Thyroid gland (tissue), 4 donors: ENCODE data around the gene GPRC5D. TPM values are rescaled to one million over a fixed set of nuclear protein-coding genes. Genes with fewer than 3 reads are reported as not detected.

Experiments
- DNase-seq, 2 donors: peaks; one replicate each; pipeline ENCODE4 v3.0.0-alpha.2; 2019
- H3K27ac ChIP-seq, 3 donors: fragments of 200-600 bp; sonication (generic); 1 replicate in 2 of 3; 2 replicates in 1 of 3; pipeline ENCODE4 v1.5.1; 2016 to 2019; ENCODE audit warnings: mild to moderate bottlenecking in 1 of 3, moderate library complexity in 1 of 3
- H3K27me3 ChIP-seq: fragments of 200-600 bp; sonication (generic); one replicate; pipeline ENCODE4 v1.5.1; 2019
- H3K36me3 ChIP-seq, 2 donors: fragments of 200-600 bp; sonication (generic); one replicate each; pipeline ENCODE4 v1.5.1; 2016 to 2019
- H3K4me1 ChIP-seq, 2 donors: fragments of 200-600 bp; sonication (generic); one replicate each; pipeline ENCODE4 v1.5.1; 2017 to 2019
- H3K4me3 ChIP-seq, 3 donors: fragments of 200-600 bp; sonication (generic); replicated peaks in 1 of 3; 1 replicate in 2 of 3; 2 replicates in 1 of 3; pipeline ENCODE4 v1.5.1; 2016; ENCODE audit warnings: mild to moderate bottlenecking in 1 of 3
- H3K9me3 ChIP-seq: fragments of 200-600 bp; sonication (generic); one replicate; pipeline ENCODE4 v1.5.1; 2017
- POLR2A ChIP-seq, 2 donors: fragments of 450-650 bp; IDR thresholded peaks; one replicate each; pipeline ENCODE4 v1.6.1; 2017; ENCODE audit warnings: antibody characterized with exemption in 2 of 2, mild to moderate bottlenecking in 2 of 2, moderate library complexity in 1 of 2
- WGBS, 2 donors: methylation state at CpG; one replicate each; pipeline ENCODE4 v1.1.5; 2017; 5-methylcytosine and 5-hydroxymethylcytosine counted together
- intact Hi-C: fragments of 100-400 bp; cut with DNase I; formaldehyde crosslinking; loops from one replicate; pipeline ENCODE4 v1.15.1; 2023
- total RNA-seq, 4 donors: library from RNA; depleted of rRNA; stranded (reverse); fragments of >200 nt; gene quantifications; one replicate each; pipeline ENCODE4 v1.2.3, GENCODE V29; 2016
- TF ChIP-seq, protein P1 (sequence below), 6 experiments: fragments of 200-600 bp in 3 of 6; fragments of 450-650 bp in 3 of 6; sonication (generic) in 3 of 6; IDR thresholded peaks; one replicate each; pipeline ENCODE4 v1.5.1; 2016 to 2019; ENCODE audit warnings: antibody characterized with exemption in 6 of 6, mild to moderate bottlenecking in 2 of 6, inconsistent platforms in 1 of 6, moderate library complexity in 1 of 6

Gene GPRC5D
- total RNA-seq, 4 donors from 2014 or later = not detected

GRCh38 chr12:12925388-12925787, 26.6 kb downstream of the GPRC5D start:
- no peaks in the 10 kb centered on the region for H3K36me3 ChIP-seq
- WGBS, 2 donors = 49 to 52% methylated on average over 1 of the region's 1 CpG
- peak overlapping the region in 1 of 3 donors; percentile 65 for H3K27ac ChIP-seq
- intact Hi-C loops = no loop called here
- no peak for TF ChIP-seq POLR2A (IDR thresholded peaks at IDR 0.05)
- TF ChIP-seq, protein P1, sequence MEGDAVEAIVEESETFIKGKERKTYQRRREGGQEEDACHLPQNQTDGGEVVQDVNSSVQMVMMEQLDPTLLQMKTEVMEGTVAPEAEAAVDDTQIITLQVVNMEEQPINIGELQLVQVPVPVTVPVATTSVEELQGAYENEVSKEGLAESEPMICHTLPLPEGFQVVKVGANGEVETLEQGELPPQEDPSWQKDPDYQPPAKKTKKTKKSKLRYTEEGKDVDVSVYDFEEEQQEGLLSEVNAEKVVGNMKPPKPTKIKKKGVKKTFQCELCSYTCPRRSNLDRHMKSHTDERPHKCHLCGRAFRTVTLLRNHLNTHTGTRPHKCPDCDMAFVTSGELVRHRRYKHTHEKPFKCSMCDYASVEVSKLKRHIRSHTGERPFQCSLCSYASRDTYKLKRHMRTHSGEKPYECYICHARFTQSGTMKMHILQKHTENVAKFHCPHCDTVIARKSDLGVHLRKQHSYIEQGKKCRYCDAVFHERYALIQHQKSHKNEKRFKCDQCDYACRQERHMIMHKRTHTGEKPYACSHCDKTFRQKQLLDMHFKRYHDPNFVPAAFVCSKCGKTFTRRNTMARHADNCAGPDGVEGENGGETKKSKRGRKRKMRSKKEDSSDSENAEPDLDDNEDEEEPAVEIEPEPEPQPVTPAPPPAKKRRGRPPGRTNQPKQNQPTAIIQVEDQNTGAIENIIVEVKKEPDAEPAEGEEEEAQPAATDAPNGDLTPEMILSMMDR (IDR thresholded peaks at IDR 0.05) = no peak
- no peak for DNase-seq
- H3K27me3 ChIP-seq = no peaks in the 10 kb centered on the region
- no peaks in the 10 kb centered on the region for H3K9me3 ChIP-seq
- peaks cover 0 to 6% of the 10 kb centered on the region in 2 donors for H3K4me1 ChIP-seq
- no peak overlapping the region for H3K4me3 ChIP-seq

DNA sequence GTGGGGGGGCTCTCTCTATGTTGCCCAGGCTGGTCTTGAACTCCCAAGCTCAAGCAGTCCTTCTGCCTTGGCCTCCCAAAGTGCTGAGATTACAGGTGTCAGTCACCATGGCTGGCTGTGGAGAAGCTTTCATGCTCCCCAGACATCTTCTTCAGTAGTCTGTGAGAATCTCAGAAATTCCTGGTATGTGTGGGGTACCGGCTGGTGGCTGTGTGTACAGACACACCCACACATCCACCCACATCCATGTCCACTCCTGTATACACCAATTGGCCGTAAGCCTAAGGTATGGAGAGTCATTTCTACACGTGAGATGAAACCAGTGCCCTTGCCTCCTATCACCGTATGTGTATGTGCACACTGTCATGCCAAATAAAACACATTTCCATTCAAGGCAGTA, 27.8 kb downstream of the GPRC5D start:
- Histone ChIP-seq H3K4me1 (peaks cover 0 to 6% of the 10 kb centered on the region in 2 donors), H3K36me3 (no peaks in the 10 kb centered on the region), H3K4me3 (no peak overlapping the region), H3K27ac (no peak overlapping the region), H3K9me3 (no peaks in the 10 kb centered on the region), H3K27me3 (no peaks in the 10 kb centered on the region)
- 84 to 94% methylated on average over 4 of the region's 4 CpGs for WGBS, 2 donors
- TF ChIP-seq, protein P1 (IDR thresholded peaks at IDR 0.05) = no peak
- no peak for TF ChIP-seq POLR2A (IDR thresholded peaks at IDR 0.05)
- no peak for DNase-seq
- intact Hi-C loops = no loop called here

DNA sequence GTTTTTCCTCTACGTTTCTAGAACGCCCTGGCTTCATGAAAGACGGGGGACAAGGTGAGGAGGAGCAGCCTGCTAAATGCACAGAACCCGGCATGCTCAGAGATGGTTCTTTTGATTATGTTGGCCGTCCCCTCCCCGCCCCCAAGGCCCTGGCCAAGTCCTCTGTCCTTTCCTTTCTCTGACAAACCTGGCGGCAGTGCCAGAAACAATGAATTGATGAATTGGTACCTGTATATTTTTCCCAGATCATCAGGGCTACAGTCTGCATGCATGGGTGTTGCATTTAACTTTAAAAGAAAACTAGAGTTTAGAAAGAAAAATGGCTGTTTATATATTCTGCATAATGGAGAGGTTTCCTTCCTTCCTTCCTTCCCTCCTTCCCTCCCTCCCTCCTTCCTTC, 29.0 kb downstream of the GPRC5D start:
- no peaks in the 10 kb centered on the region for H3K9me3 ChIP-seq
- peaks cover 0 to 6% of the 10 kb centered on the region in 2 donors for H3K4me1 ChIP-seq
- no peak overlapping the region for H3K4me3 ChIP-seq
- intact Hi-C loops = no loop called here
- H3K27me3 ChIP-seq = no peaks in the 10 kb centered on the region
- DNase-seq = no peak
- WGBS, 2 donors = 94 to 95% methylated on average over 7 of the region's 7 CpGs
- TF ChIP-seq POLR2A (IDR thresholded peaks at IDR 0.05) = no peak
- no peak overlapping the region for H3K27ac ChIP-seq
- no peaks in the 10 kb centered on the region for H3K36me3 ChIP-seq

DNA sequence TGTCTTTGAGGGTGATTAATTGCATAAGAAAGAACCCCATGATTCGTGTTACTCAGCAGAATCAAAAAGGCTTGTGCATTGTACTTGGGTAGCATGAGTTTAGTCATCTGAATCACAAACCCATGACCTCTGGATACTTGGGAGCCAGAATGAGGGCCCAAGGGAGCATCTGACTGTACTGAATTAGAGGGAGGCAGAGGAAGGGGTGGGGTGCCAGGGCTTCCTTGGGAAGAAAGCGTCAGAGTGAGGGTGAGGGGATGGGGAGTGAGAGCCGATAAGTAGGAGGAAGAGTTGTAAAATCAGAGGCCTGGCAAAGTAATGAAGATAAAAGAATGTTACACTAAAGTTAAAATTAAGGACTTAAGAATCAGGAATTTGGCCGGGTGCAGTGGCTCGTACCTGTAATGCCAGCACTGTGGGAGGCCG, 29.8 kb downstream of the GPRC5D start:
- Histone ChIP-seq H3K36me3 (peaks cover 0 to 4% of the 10 kb centered on the region in 2 donors), H3K4me3 (no peak overlapping the region), H3K4me1 (peaks cover 0 to 10% of the 10 kb centered on the region in 2 donors), H3K27me3 (no peaks in the 10 kb centered on the region), H3K27ac (no peak overlapping the region), H3K9me3 (no peaks in the 10 kb centered on the region)
- no peak for TF ChIP-seq POLR2A (IDR thresholded peaks at IDR 0.05)
- TF ChIP-seq, protein P1 (IDR thresholded peaks at IDR 0.05) = no peak
- DNase-seq = peak in 1 of 2 donors; percentile 18
- WGBS, 2 donors = 58 to 68% methylated on average over 6 of the region's 6 CpGs
- intact Hi-C loops = no loop called here

GRCh38 chr12:12919666-12920435, 32.1 kb downstream of the GPRC5D start:
- Histone ChIP-seq H3K27ac (no peak overlapping the region), H3K4me3 (no peak overlapping the region), H3K9me3 (no peaks in the 10 kb centered on the region), H3K4me1 (peaks cover 0 to 15% of the 10 kb centered on the region in 2 donors), H3K27me3 (no peaks in the 10 kb centered on the region), H3K36me3 (peaks cover 0 to 4% of the 10 kb centered on the region in 2 donors)
- TF ChIP-seq, protein P1 (IDR thresholded peaks at IDR 0.05) = no peak
- TF ChIP-seq POLR2A (IDR thresholded peaks at IDR 0.05) = no peak
- intact Hi-C loops = loop anchor here (5.0 to 10.0 kb wide), 4 partner anchors 62 to 315 kb away; partner anchors contain the start of gene APOLD1
- 82 to 83% methylated on average over 5 of the region's 5 CpGs for WGBS, 2 donors
- no peak for DNase-seq
